ENCODE data around the gene UNC13D.

GRCh38 chr17:75842411-75842810 lies 1.8 kb downstream of the UNC13D start:
- TF ChIP-seq POLR2A (IDR thresholded peaks at IDR 0.05) (no peak), CTCF (IDR thresholded peaks at IDR 0.05) (no peak)
